Mesothelial cell of epicardium (in vitro differentiated cells): ENCODE data around the gene CCNJL. TPM values are rescaled to one million over a fixed set of nuclear protein-coding genes. Genes with fewer than 3 reads are reported as not detected.

ENCODE experiments used
- DNase-seq, 2 experiments: peaks; one replicate each; pipeline ENCODE4 v3.0.0; 2021; ENCODE audit warnings: low spot score in 2 of 2; ENCODE audit not compliant: unreplicated experiment in 2 of 2
- H3K27ac Mint-ChIP-seq: 2 replicates; pipeline ENCODE4 v1.8.0; 2021; ENCODE audit warnings: mixed read lengths
- H3K27me3 Mint-ChIP-seq: 2 replicates; pipeline ENCODE4 v1.8.0; 2021; ENCODE audit warnings: low read depth, mixed read lengths
- H3K36me3 Mint-ChIP-seq: 2 replicates; pipeline ENCODE4 v1.8.0; 2021; ENCODE audit warnings: mixed read lengths
- H3K4me1 Mint-ChIP-seq: 2 replicates; pipeline ENCODE4 v1.8.0; 2021; ENCODE audit warnings: mixed read lengths
- H3K4me3 Mint-ChIP-seq: 2 replicates; pipeline ENCODE4 v1.8.0; 2021; ENCODE audit warnings: mild to moderate bottlenecking, moderate library complexity, mixed read lengths
- H3K9me3 Mint-ChIP-seq: 2 replicates; pipeline ENCODE4 v1.8.0; 2021; ENCODE audit warnings: mixed read lengths
- CTCF ChIP-seq: fragments of 200-600 bp; sonication (generic); IDR thresholded peaks from one replicate; pipeline ENCODE4 v1.5.0; 2021; ENCODE audit warnings: antibody characterized with exemption; ENCODE audit not compliant: unreplicated experiment
- total RNA-seq: library from RNA; stranded (reverse); gene quantifications from 3 replicates; pipeline ENCODE4 v1.2.1, GENCODE V29; 2021

The CCNJL gene
- total RNA-seq, 1 donor from 2014 or later, result 8.9 TPM

GRCh38 chr5:160317434-160317833, 5.1 kb upstream of the CCNJL start:
- no peak for TF ChIP-seq CTCF
- Mint-ChIP-seq H3K27ac (no peak overlapping the region), H3K36me3 (no peaks in the 10 kb centered on the region), H3K9me3 (no peaks in the 10 kb centered on the region), H3K4me3 (no peak overlapping the region), H3K4me1 (peaks cover 15% of the 10 kb centered on the region), H3K27me3 (peaks cover 3% of the 10 kb centered on the region)
- DNase-seq, result no peak

- TF ChIP-seq CTCF, result no peak
- peaks cover 3% of the 10 kb centered on the region for H3K27me3 Mint-ChIP-seq
- peaks cover 20% of the 10 kb centered on the region for H3K4me1 Mint-ChIP-seq
- no peak overlapping the region for H3K4me3 Mint-ChIP-seq
- no peaks in the 10 kb centered on the region for H3K9me3 Mint-ChIP-seq
- no peaks in the 10 kb centered on the region for H3K36me3 Mint-ChIP-seq
- no peak for DNase-seq
- no peak overlapping the region for H3K27ac Mint-ChIP-seq
Observed at GRCh38 chr5:160315968-160316367, 3.6 kb upstream of the CCNJL start.

- Mint-ChIP-seq H3K27ac (peak overlapping the region; percentile 86), H3K4me3 (peak overlapping the region; percentile 96), H3K27me3 (peaks cover 3% of the 10 kb centered on the region), H3K9me3 (no peaks in the 10 kb centered on the region), H3K36me3 (peaks cover 3% of the 10 kb centered on the region), H3K4me1 (peaks cover 24% of the 10 kb centered on the region)
- TF ChIP-seq CTCF, result no peak
- no peak for DNase-seq
Observed at GRCh38 chr5:160312960-160313727, 780 bp upstream of the CCNJL start.

- TF ChIP-seq CTCF, result no peak
- no peak for DNase-seq
- Mint-ChIP-seq H3K9me3 (no peaks in the 10 kb centered on the region), H3K4me3 (peak overlapping the region; percentile 89), H3K36me3 (peaks cover 3% of the 10 kb centered on the region), H3K4me1 (peaks cover 23% of the 10 kb centered on the region), H3K27me3 (peaks cover 3% of the 10 kb centered on the region), H3K27ac (peak overlapping the region; percentile 45)
Observed at GRCh38 chr5:160311491-160312133, 752 bp downstream of the CCNJL start.

- Mint-ChIP-seq H3K4me3 (peak overlapping the region; percentile 89), H3K9me3 (no peaks in the 10 kb centered on the region), H3K4me1 (peaks cover 17% of the 10 kb centered on the region), H3K27ac (no peak overlapping the region), H3K27me3 (peaks cover 3% of the 10 kb centered on the region), H3K36me3 (peaks cover 3% of the 10 kb centered on the region)
- no peak for TF ChIP-seq CTCF
- DNase-seq, result no peak
Observed at GRCh38 chr5:160310552-160311295, 1.6 kb downstream of the CCNJL start.
